HG02870 (cell line): ENCODE results near the gene GLOD4.
"Not testable (repeated sequence)": the region's sequence is repeated elsewhere in the genome, so short reads cannot be mapped to it uniquely, and the experiment has no call there.

Experiments
- ATAC-seq: cut with Tn5 transposase; IDR thresholded peaks from one replicate; pipeline ENCODE4 v1.9.1; 2021; ENCODE audit warnings: mild to moderate bottlenecking, moderate library complexity; ENCODE audit not compliant: unreplicated experiment

GLOD4 gene

DNA sequence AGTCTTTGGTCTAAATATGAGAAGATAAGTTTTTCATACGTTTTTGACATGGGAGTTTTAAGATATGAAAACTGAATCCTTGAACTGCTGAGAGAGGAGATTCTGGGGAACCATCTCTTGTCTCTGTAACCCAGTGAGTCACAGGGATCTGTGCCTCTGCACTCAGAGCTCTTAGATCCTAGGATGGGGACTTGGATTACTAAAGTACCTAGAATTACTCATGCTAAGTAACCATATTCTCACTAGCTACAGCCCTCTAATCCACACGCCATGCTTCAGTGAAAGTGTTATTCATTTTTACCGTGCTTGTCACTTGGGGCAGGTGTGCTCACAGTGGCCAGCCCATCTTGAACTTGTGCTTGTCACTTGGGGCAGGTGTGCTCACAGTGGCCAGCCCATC is 2.1 kb upstream of the GLOD4 start:
- ATAC-seq = no peak

DNA sequence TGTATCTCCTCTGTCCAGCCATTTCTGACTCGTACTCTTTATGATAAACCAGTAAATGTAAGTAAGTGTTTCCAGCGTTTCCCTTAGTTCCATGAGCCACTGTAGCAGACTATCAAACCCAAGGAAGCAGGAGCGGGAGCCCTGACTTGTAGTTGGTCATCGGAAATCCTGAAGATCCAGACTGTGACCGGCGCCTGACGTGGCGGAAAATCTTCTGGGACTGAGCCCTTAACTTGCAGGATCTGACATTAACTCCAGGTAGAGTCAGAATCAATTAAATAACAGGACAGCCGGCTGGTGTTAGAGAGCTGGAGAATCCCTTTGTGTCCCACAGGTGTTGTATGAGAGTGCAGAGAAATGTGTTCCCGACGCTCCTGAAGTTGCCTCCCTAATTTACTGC is 4.0 kb downstream of the GLOD4 start:
- ATAC-seq = no peak

DNA sequence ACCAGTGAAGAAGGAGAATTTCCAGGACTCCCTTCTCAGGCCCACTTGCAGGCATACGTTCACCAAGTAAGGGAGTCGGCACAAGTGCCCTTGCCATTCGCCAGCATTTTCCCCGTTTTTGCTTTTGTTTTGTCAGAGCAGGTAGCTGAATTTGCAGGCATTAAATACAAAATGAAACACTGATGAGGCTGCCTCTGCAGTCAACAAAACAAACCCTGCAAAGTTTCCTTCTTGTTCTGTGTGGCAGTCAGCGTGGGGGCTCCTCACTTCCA is 7.8 kb downstream of the GLOD4 start:
- ATAC-seq = no peak

DNA sequence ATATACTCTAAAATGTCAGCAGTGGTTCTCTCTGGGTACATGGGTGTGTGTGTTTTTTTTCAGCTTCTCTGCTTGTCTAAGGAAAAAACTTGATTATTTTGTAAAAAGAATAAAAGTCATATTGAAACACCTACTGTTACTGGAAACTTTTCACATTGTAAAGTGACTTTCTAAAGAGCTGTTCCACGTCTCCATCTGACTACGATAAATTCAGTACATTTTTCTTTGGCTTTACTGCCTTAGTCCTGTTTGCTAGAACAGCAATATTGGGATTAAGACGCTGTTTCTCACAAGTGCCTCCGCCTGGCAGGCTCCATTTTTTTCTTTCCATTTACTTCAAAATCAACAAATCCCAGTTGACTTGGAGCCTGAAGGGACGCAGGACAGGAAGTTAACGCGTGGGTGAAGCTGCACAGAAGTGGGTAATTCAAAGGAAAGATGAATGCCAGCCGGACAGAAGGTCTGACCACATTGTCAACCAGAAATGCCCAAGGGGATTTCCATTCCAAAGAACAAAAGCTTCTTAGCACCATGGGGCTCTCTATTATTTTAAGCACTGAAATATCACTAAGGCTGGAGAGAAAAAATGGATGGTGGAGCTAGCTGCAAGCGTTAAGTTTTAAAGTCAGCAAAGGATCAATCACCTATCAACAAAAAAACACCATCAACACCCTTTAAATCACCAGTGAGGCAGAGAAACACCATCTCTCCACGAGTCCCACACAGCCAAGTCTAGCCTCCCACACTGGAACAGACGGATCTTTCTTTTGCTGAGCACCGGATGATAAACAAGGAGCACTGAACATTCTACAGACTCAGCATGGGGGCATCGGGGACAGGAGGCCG is 8.4 kb downstream of the GLOD4 start:
- no peak for ATAC-seq

DNA sequence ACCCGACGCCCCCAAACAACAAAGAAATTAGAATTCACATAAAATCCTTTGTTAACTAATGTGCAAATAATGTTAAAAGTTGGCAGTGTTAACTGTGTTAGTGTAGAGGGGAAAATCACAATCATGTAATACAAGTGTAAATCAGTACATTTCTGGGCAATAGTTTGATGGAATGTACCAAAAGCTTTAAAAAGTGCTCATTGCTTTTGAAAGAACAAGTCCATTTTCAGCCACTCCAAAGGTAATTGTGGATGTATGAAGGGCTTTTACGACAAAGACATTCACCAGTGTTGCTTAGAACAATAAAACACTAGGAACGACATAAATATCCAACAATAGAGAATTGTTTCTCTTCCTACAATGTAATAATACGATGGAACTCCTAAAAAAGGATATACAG is 9.1 kb downstream of the GLOD4 start:
- no peak for ATAC-seq

DNA sequence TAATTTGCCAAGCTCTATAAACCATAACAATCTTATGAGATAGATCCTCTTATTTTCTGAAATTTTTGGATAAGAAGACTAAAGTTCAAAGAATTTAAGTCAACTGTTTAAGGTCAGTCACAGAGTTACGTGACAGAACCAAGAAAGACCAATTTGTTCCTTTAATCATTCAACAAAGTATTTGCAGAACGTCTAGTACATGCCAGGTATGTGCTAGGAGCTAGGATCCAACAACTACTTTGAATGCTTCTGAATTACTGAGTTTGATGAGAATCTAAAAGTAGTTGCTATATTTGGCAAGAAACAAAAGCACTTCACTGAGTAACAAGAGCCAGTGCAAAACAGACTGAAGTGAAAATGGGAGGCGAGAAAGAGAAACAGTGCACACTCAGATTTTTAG is 15.0 kb downstream of the GLOD4 start:
- no peak for ATAC-seq

DNA sequence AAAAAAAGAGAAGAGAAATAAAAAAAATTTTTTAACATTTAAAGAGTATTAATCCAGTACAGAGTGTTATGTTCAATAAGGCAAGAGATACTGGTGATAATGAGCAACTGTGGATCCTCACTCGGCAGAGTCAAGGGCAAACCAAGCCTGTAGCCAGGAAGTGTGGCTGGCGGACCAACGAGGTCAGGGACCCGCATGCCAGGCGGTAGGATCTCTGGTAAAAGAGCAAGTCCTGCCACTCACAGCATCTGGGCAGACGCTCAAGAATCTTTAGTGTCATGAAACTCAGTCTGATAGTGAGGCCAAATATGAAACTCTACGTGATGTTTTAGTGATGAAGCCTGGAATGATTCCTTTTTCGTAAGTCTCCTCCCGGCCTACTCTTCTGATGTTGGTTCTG is 21.7 kb downstream of the GLOD4 start:
- ATAC-seq = no peak

DNA sequence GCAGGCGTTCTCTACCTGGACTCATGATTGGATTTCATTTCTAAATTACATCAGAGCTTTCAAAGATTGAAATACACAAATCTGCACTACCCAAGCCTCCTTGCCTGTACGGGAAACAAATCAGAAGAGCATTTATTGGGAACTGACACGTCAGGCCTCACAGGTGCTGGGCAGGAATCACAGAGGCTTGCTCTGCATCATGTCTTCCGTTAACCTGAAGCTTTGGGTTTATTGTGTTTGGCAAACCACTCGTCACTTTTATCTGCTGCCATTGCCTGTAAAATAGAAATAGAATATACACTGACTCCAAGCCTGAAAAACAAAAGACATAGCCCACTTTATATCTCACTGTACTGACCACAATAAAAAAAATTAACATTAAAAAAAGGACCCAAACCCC is 22.1 kb downstream of the GLOD4 start:
- no peak for ATAC-seq

DNA sequence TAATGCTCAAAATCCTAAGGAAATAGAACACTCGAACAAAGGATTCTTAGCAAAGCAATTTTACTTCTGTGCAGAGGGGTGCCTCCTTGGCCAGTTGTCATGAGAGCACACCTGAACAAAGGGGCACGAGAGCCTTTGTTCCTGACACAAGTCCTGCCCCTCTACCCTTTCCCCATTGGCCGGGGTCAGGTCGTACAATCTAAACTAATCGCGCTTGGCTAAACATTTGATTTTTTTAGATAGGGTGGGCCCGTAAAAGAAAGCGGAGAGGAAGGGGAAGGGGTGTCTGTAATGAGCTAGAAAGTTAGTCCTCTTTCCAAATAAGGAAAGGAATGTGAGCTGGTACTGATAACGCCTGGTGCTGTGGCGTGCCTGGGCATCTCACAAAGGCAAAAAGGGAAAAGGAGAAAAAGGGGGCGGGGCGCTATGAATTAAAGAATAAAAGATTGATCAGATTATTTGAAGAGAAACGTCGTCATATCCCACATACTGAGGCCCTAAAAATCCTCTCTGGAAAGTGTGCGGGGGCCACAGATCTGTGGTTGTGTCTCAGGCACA is 26.0 kb downstream of the GLOD4 start:
- ATAC-seq = not testable (repeated sequence)

DNA sequence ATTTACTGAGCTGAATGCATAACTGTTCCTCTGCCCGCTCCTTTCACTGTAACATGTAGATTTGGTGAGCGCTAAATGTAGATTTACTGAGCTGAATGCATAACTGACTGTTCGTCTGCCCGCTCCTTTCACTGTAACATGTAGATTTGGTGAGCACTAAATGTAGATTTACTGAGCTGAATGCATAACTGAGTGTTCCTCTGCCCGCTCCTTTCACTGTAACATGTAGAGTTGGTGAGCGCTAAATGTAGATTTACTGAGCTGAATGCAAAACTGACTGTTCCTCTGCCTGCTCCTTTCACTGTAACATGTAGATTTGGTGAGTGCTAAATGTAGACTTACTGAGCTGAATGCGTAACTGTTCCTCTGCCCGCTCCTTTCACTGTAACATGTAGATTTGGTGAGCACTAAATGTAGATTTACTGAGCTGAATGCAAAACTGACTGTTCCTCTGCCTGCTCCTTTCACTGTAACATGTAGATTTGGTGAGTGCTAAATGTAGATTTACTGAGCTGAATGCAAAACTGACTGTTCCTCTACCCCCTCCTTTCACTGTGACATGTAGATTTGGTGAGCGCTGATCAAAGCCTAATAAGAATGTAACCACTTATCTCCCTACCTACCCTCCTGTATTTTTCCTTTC is 26.6 kb downstream of the GLOD4 start:
- ATAC-seq = not testable (repeated sequence)

DNA sequence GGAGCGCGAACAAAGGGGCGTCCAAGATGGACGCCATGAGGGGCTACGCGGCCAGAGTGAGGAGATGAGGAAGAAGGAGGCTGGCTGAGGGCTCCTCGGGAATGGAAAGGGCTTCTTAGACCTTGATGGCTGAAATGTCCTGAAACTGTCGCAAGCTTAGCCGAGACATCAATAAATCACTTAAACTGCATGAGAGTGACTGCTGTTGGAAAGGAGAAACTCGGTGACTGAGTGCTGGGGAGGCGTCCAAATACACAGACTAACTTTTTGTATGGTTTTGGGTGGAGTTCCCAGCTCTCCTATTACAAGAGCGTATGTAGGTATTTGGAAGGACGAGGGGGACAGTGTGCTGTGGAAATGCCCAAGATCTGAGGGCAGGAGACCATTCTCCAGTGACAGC is 28.7 kb downstream of the GLOD4 start:
- no peak for ATAC-seq

DNA sequence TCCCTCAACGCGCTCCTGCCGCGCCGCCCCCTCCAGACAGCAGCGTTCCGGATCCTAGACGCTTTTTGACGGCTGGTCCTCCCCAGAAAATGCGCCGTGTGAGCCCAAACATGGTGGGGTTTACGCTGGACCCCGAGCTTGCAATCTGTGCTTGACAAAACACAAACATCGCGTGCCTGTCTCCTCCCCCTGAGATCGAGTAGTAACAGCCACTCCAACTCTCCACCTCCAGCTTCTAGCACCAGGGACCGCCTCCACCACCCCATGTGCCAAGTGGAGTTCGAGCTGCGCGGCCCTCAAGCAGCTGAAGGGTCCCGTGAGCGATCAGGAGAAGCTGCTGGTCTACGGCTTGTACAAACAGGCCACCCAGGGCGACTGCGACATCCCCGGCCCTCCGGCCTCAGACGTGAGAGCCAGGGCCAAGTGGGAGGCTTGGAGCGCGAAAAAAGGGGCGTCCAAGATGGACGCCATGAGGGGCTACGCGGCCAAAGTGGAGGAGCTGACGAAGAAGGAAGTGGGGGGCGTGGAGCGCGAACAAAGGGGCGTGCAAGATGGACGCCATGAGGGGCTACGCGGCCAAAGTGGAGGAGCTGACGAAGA is 29.4 kb downstream of the GLOD4 start:
- ATAC-seq = peak; percentile 6

DNA sequence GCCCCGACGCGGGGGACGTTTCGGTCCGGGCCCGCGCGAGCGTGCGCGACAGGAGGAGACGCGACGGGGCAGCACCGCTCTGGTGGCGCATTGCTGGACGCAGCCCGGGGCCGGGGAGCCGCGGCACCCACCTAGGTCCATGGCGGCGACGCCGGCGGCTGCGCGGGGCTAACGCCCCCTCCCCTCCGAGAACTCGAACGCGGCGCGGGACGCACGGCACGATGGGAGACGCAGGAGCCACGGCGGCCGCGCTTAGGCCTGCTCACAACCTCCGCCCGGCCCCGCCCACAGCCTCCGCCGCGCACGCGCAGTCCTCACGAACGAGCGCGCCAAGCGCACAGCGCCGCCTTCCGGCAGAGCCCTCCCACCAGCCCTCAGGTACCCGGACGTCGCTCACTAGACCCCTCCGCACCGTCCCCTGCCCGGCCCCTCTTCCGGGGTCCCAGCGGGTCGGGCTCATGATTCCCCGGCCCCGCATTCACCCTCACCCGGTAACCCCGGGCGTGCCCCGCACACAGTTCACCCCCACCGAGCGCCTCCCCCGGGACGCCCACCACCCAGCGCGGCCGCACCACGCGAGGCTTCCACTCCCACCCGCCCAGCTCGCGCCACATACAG is 30.0 kb downstream of the GLOD4 start, which contains the start of gene GEMIN4:
Gene GEMIN4, minus strand, starts transcription at position 263 of the 618 bp plus-strand sequence. Its CDS starts 122 bp downstream, at position 141.
- ATAC-seq = peak; percentile 82

DNA sequence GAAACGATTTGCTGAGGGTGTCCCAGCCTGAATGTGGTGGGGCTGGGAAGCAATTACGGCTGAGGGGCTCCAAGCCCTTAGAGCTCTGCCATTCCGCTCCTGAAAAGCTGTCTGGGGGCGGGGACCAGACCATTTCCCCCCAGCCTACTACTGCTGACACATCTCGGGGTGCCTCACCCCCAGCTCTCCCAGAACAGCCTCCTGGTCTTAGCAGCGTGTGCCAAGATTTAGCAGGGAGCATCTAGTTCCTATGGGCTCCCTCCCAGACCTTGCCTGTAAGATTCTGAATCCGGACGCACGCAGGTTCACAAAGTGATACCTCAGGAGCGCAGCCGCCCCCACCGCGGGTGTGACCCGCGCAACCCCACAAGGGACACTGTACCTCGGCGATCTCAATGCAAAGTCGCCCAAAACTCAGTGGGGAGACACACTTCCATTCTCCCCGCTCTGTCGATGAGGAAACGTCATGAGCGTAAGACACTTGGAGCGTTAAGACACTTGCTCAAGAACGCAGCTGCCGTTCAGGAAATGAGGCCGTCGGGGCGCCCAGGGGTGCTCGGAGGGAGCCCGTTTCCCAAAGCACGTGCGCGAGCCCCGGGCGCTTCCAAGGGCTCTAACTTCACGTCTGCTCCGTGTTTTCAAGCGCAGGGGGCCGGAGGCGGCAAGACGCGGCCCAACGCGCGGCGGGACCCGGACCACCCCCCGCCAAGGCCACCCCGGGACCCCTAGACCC is 30.6 kb downstream of the GLOD4 start:
- peak; percentile 26 for ATAC-seq

DNA sequence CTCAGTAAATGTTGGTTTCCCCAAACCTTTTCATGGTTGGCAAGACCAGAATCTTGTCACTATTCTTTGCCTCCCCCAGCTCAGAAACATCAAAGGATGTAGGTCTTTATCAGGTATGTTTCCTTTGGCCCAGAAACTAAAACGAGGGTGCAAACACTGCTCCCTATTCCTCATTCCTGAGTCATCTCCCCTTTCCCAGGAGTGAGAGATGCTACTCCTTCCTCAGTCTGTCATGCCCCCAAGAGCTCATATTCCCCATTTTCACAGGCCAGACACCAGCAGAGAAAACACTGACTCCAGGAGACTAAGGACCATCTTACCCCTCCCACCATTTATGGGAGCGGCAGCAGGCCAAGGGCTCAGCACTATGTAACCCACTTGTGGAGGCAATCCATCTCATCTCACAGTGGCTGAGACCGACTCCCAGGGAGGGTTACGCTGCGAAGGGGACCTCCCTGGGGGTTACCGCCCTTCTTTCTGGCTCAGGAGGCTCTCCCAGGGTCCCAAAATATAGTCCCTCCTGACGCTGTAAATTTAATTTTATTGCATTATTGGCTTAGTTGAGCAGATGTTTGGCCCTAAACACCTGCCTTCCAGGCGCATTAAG is 31.5 kb downstream of the GLOD4 start:
- ATAC-seq = no peak

DNA sequence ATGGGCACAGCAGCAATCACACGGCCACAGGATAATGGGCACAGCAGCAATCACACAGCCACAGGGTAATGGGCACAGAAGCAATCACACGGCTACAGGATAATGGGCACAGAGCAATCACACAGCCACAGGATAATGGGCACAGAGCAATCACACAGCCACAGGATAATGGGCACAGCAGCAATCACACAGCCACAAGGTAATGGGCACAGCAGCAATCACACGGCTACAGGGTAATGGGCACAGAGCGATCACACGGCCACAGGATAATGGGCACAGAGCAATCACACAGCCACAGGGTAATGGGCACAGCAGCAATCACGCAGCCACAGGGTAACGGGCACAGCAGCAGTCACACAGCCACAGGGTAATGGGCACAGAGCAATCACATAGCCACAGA is 32.7 kb downstream of the GLOD4 start:
- not testable (repeated sequence) for ATAC-seq

DNA sequence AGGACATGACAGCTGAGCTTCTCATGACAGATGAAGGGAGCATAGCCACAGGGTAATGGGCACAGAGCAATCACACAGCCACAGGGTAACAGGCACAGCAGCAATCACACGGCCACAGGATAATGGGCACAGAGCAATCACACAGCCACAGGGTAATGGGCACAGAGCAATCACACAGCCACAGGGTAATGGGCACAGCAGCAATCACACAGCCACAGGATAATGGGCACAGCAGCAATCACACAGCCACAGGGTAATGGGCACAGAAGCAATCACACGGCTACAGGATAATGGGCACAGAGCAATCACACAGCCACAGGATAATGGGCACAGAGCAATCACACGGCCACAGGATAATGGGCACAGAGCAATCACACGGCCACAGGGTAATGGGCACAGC is 33.5 kb downstream of the GLOD4 start:
- ATAC-seq = not testable (repeated sequence)

DNA sequence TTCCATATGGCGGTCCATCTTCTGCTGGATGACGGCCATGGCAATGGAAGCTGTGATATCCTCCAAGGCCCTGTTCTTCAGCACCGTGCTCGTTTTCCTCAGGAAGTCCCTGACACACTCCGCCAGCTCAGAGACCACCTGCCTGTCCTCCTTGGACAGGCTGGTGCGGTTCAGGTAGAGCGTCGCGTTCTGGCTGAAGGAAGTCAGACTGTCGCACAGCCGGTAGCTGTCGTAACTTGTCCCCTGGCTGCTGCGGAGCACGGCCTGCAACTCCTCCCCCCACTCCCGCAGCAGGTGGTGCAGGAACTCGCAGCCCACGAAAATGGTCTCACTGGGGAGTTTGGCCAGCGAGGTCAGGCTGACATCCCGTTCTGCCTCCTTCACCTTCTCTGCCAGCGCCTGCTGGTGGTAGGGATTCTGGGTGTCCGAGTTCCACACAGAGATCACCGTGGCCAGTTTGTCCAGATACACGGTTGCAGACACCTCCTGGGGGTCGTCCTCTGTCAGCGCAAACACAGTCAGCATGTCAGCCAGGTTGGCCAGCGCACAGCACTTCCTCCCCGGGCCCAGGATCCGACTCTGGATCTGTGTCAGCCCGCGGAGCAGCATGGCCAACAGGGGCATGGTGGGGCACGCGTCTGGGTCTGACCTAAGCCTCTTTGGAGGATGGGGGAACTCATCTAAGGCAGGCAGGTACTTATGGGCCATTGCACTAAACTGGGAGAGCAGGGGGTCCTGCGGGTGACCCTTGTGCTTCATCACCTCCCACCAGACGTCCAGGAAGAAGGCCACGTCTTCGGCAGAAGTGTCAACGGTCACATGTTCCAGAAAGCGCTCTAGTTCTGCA is 35.1 kb downstream of the GLOD4 start:
- no peak for ATAC-seq

DNA sequence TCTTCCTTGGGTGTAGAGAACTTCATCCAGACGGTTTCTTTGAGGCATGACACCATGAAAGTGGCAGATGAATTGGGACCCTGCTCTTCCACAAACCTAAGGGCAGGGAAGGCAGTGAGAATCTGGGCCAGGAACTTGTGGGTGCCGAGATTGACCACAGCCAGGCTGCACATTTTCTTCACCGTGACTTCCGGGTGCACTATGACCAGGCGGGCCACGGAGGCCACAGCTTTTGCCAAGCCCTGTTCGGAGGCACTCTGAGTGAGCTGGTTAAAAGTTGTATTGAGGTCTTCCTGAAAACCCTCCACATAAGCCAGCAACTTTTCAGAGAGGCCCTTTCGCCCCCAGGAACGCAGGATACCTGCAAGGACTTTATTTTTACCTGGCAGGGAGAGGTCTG is 35.9 kb downstream of the GLOD4 start:
- no peak for ATAC-seq
